ENCODE measurements around the gene SBNO2. TPM values are rescaled to one million over a fixed set of nuclear protein-coding genes. Genes with fewer than 3 reads are reported as not detected.

SBNO2 gene
- total RNA-seq, 3 donors from 2014 or later, result 15.4 to 63.3 (median 43.9) TPM

GRCh38 chr19:1102407-1103131 is 71.5 kb downstream of the SBNO2 start:
- peaks cover 27 to 42% of the 10 kb centered on the region in 2 donors for H3K4me1 ChIP-seq
- peak overlapping the region; percentile 3 to 92 (median 38) for H3K4me3 ChIP-seq
- peak in 1 of 2 donors; percentile 93 for DNase-seq (ENCODE audit: low spot score in 2 of 2)

GRCh38 chr19:1101337-1101698 is 72.8 kb downstream of the SBNO2 start:
- no peak for DNase-seq (ENCODE audit: low spot score in 2 of 2)
- no peaks in the 10 kb centered on the region for H3K36me3 ChIP-seq
- intact Hi-C loops (cut with DNase I; ENCODE audit: low total_unique reads), result loop anchor here (5.0 kb wide), 1 partner anchor 74 kb away; the partner anchor contains the start of gene CNN2
- H3K27ac ChIP-seq, result peak overlapping the region; percentile 97
- peaks cover 27 to 37% of the 10 kb centered on the region in 2 donors for H3K4me1 ChIP-seq
- H3K9me3 ChIP-seq, result no peaks in the 10 kb centered on the region
- TF ChIP-seq POLR2A (IDR thresholded peaks at IDR 0.05) (no peak), POLR2AphosphoS5 (IDR thresholded peaks at IDR 0.05) (no peak), CTCF (IDR thresholded peaks at IDR 0.05) (no peak)
- no peaks in the 10 kb centered on the region for H3K27me3 ChIP-seq
- peak overlapping the region in 2 of 3 donors; percentile 7 to 38 for H3K4me3 ChIP-seq

More at GRCh38 chr19:1102407-1103131, 71.5 kb downstream of the SBNO2 start:
- H3K27ac ChIP-seq, result peak overlapping the region; percentile 97
- no peaks in the 10 kb centered on the region for H3K27me3 ChIP-seq
- no peaks in the 10 kb centered on the region for H3K9me3 ChIP-seq
- H3K36me3 ChIP-seq, result no peaks in the 10 kb centered on the region
- no peak for TF ChIP-seq CTCF (IDR thresholded peaks at IDR 0.05)
- TF ChIP-seq POLR2AphosphoS5 (IDR thresholded peaks at IDR 0.05), result peak; percentile 62 to 87 (median 81)
- intact Hi-C loops (cut with DNase I; ENCODE audit: low total_unique reads), result loop anchor here (5.0 kb wide), 1 partner anchor 75 kb away; the partner anchor contains the start of gene CNN2

GRCh38 chr19:1098177-1099051 is 75.7 kb downstream of the SBNO2 start:
- Histone ChIP-seq H3K27ac (peak overlapping the region; percentile 97), H3K9me3 (no peaks in the 10 kb centered on the region), H3K4me3 (peak overlapping the region in 1 of 3 donors; percentile 22), H3K36me3 (no peaks in the 10 kb centered on the region), H3K27me3 (no peaks in the 10 kb centered on the region), H3K4me1 (peaks cover 28 to 42% of the 10 kb centered on the region in 2 donors)
- no peak for TF ChIP-seq POLR2A (IDR thresholded peaks at IDR 0.05)
- TF ChIP-seq POLR2AphosphoS5 (IDR thresholded peaks at IDR 0.05), result no peak
- no peak for TF ChIP-seq CTCF (IDR thresholded peaks at IDR 0.05)
- intact Hi-C loops (cut with DNase I; ENCODE audit: low total_unique reads), result no loop called here
- DNase-seq (ENCODE audit: low spot score in 2 of 2), result no peak

- intact Hi-C loops (cut with DNase I; ENCODE audit: low total_unique reads), result no loop called here
- DNase-seq (ENCODE audit: low spot score in 2 of 2), result no peak
These were observed 76.3 kb downstream of the SBNO2 start for GRCh38 chr19:1097810-1098176.

More at GRCh38 chr19:1097810-1098176, 76.3 kb downstream of the SBNO2 start:
- H3K4me3 ChIP-seq, result no peak overlapping the region
- no peaks in the 10 kb centered on the region for H3K27me3 ChIP-seq
- no peaks in the 10 kb centered on the region for H3K9me3 ChIP-seq
- H3K27ac ChIP-seq, result peak overlapping the region; percentile 97
- TF ChIP-seq POLR2AphosphoS5 (IDR thresholded peaks at IDR 0.05) (peak in 1 of 3 donors; percentile 48), CTCF (IDR thresholded peaks at IDR 0.05) (no peak), POLR2A (IDR thresholded peaks at IDR 0.05) (no peak)
- H3K36me3 ChIP-seq, result no peaks in the 10 kb centered on the region
- peaks cover 22 to 42% of the 10 kb centered on the region in 2 donors for H3K4me1 ChIP-seq

Measured in breast epithelium (tissue), 4 donors.